Panc1 (cell line): ENCODE measurements around the gene SATB1. TPM values are rescaled to one million over a fixed set of nuclear protein-coding genes. Genes with fewer than 3 reads are reported as not detected.

Experiments
- ATAC-seq: fragments of 200-7000 bp; cut with Tn5 transposase; 2 replicates; pipeline ENCODE4 v1.9.1; 2020; ENCODE audit warnings: mild to moderate bottlenecking, moderate library complexity
- BruUV-seq: library from RNA; stranded (reverse); fragments of 400-500 nt; replicated peaks from 2 replicates; lab custom pipeline; 2021; lab: Mats Ljungman, UMichigan
- CTCF ChIA-PET: fragments of 300-600 bp; sonication (Branson Sonifier 250); formaldehyde crosslinking; loops from one replicate; lab custom pipeline; 2022; ENCODE audit warnings: antibody characterized with exemption; lab: Charles Lee
- POLR2A ChIA-PET: fragments of 300-600 bp; sonication (Branson Sonifier 250); formaldehyde crosslinking; loops from one replicate; lab custom pipeline; 2022; ENCODE audit warnings: antibody characterized with exemption; lab: Charles Lee
- DNase-seq: peaks from one replicate; pipeline ENCODE4 v3.0.0-alpha.2; 2010; ENCODE audit warnings: low read depth, low spot score
- H3K27ac ChIP-seq: 2 replicates; pipeline ENCODE4 v1.5.1; 2011; ENCODE audit warnings: mild to moderate bottlenecking, low read length, inconsistent platforms
- H3K27me3 ChIP-seq: fragments of 200-500 bp; sonication (Bioruptor generic); 2 replicates; pipeline ENCODE4 v1.6.0; 2014; ENCODE audit warnings: low read length, inconsistent platforms; ENCODE audit not compliant: control insufficient read depth, insufficient read depth
- H3K36me3 ChIP-seq: fragments of 200-500 bp; sonication (Bioruptor generic); 2 replicates; pipeline ENCODE4 v1.5.1; 2014; ENCODE audit warnings: inconsistent platforms, mild to moderate bottlenecking, low read length, moderate library complexity; ENCODE audit not compliant: control insufficient read depth, insufficient read depth
- H3K4me1 ChIP-seq: 2 replicates; pipeline ENCODE4 v1.5.1; 2011; ENCODE audit warnings: inconsistent platforms, mild to moderate bottlenecking, low read length, moderate library complexity; ENCODE audit not compliant: control insufficient read depth, insufficient read depth
- H3K4me3 ChIP-seq, 2 experiments: 2 replicates each; pipeline ENCODE4 v1.5.1; 2011 to 2012; ENCODE audit warnings: low read depth in 2 of 2, low read length in 2 of 2, mild to moderate bottlenecking in 2 of 2, inconsistent platforms in 1 of 2, moderate library complexity in 1 of 2
- H3K9me3 ChIP-seq: fragments of 200-500 bp; sonication (Bioruptor generic); 2 replicates; pipeline ENCODE4 v1.5.1; 2014; ENCODE audit warnings: low read depth, mild to moderate bottlenecking, inconsistent platforms, low read length, moderate library complexity; ENCODE audit not compliant: control insufficient read depth, insufficient read depth
- POLR2AphosphoS5 ChIP-seq: IDR thresholded peaks from 2 replicates; pipeline ENCODE4 v1.6.1; 2012; ENCODE audit warnings: mild to moderate bottlenecking, low read depth, low read length, moderate library complexity
- SIN3A ChIP-seq: IDR thresholded peaks from 2 replicates; pipeline ENCODE4 v1.6.1; 2012; ENCODE audit warnings: low read depth, mild to moderate bottlenecking, low read length, moderate library complexity, borderline replicate concordance; ENCODE audit not compliant: insufficient read depth
- TCF7L2 ChIP-seq: IDR thresholded peaks from 2 replicates; pipeline ENCODE4 v1.6.1; 2011; ENCODE audit warnings: mild to moderate bottlenecking, low read depth, low read length, inconsistent platforms
- in situ Hi-C: cut with HindIII; loops from 2 replicates; pipeline ENCODE4 v1.10.0; 2016; ENCODE audit warnings: low sequenced_read_pairs, low pct_unique_long_range_greater_than_20kb
- intact Hi-C: fragments of 100-400 bp; cut with micrococcal nuclease; formaldehyde crosslinking; loops from one replicate; pipeline ENCODE4 v1.10.0; 2022; ENCODE audit not compliant: unreplicated experiment
- total RNA-seq: library from RNA; stranded (reverse); gene quantifications from one replicate; pipeline ENCODE4 v1.2.1, GENCODE V29; 2021; ENCODE audit not compliant: unreplicated experiment
- TF ChIP-seq, protein P1 (sequence below), 2 experiments: IDR thresholded peaks; 2 replicates each; pipeline ENCODE4 v1.6.1; 2011 to 2012; ENCODE audit warnings: low read depth in 2 of 2, control low read depth in 1 of 2, low read length in 1 of 2, mild to moderate bottlenecking in 1 of 2, moderate library complexity in 1 of 2; ENCODE audit not compliant: insufficient read depth in 1 of 2
- TF ChIP-seq, protein P2 (sequence below): fragments of 450-650 bp; IDR thresholded peaks from 2 replicates; pipeline ENCODE4 v1.5.1; 2017; ENCODE audit warnings: mild to moderate bottlenecking

Gene SATB1
- total RNA-seq, 1 experiment from 2014 or later, result 0.31 TPM

DNA sequence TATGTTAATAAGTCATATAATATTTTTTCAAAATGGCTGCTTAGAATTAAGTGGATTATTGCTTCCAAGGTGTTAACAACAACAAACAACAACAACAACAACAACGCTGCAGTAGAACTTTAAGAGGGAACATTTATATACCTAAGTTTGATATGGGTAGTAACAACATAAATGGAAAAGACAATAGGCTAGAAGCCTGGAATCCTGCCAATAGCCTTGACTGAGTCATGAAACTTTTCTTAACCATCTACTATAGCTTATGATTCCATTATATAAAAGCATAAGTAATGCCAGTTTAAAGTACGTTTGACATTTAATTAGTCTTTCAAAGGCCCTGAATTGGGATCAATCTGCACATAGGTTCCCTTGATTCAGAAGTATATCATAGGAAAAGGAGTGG, 31.2 kb downstream of the SATB1 start:
- no peak for DNase-seq

DNA sequence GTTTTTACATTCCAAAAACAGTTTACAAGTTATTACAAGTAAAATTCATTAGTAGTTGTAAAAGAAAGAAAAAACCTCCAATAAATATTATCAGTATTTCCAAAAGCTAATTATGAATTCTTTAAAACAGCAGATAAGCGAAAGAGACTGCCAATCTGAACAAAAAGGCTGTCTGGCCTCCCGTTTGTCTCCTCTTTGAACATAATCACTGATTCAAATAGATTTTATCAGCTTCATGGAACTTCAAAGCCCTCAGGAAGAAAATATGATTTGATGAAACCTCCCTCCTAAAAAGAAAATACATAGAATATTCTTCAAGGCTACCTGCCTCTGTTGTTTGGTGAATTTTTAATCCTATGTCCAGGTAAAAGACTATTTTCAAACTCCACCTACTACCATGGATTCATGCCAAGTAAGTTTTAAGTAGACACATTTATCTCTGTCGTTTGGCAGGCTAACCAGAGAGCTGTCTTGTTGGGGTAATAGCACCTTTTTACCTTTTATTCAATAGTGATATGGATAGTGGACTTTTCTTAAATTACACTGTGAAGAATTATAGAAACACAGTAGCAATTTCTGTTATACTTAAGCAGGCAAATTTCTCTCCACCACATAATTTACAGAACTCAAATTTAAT, 35.0 kb downstream of the SATB1 start:
- Histone ChIP-seq H3K4me3 (no peak overlapping the region), H3K4me1 (no peaks in the 10 kb centered on the region), H3K27me3 (no peaks in the 10 kb centered on the region), H3K36me3 (no peaks in the 10 kb centered on the region), H3K27ac (no peak overlapping the region), H3K9me3 (no peaks in the 10 kb centered on the region)
- TF ChIP-seq POLR2AphosphoS5, result no peak
- TF ChIP-seq, protein P1, sequence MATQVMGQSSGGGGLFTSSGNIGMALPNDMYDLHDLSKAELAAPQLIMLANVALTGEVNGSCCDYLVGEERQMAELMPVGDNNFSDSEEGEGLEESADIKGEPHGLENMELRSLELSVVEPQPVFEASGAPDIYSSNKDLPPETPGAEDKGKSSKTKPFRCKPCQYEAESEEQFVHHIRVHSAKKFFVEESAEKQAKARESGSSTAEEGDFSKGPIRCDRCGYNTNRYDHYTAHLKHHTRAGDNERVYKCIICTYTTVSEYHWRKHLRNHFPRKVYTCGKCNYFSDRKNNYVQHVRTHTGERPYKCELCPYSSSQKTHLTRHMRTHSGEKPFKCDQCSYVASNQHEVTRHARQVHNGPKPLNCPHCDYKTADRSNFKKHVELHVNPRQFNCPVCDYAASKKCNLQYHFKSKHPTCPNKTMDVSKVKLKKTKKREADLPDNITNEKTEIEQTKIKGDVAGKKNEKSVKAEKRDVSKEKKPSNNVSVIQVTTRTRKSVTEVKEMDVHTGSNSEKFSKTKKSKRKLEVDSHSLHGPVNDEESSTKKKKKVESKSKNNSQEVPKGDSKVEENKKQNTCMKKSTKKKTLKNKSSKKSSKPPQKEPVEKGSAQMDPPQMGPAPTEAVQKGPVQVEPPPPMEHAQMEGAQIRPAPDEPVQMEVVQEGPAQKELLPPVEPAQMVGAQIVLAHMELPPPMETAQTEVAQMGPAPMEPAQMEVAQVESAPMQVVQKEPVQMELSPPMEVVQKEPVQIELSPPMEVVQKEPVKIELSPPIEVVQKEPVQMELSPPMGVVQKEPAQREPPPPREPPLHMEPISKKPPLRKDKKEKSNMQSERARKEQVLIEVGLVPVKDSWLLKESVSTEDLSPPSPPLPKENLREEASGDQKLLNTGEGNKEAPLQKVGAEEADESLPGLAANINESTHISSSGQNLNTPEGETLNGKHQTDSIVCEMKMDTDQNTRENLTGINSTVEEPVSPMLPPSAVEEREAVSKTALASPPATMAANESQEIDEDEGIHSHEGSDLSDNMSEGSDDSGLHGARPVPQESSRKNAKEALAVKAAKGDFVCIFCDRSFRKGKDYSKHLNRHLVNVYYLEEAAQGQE (IDR thresholded peaks at IDR 0.05; ENCODE audit: insufficient read depth in 1 of 2, low read depth in 2 of 2, low read length in 1 of 2), result no peak
- TF ChIP-seq, protein P2, sequence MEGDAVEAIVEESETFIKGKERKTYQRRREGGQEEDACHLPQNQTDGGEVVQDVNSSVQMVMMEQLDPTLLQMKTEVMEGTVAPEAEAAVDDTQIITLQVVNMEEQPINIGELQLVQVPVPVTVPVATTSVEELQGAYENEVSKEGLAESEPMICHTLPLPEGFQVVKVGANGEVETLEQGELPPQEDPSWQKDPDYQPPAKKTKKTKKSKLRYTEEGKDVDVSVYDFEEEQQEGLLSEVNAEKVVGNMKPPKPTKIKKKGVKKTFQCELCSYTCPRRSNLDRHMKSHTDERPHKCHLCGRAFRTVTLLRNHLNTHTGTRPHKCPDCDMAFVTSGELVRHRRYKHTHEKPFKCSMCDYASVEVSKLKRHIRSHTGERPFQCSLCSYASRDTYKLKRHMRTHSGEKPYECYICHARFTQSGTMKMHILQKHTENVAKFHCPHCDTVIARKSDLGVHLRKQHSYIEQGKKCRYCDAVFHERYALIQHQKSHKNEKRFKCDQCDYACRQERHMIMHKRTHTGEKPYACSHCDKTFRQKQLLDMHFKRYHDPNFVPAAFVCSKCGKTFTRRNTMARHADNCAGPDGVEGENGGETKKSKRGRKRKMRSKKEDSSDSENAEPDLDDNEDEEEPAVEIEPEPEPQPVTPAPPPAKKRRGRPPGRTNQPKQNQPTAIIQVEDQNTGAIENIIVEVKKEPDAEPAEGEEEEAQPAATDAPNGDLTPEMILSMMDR, result no peak
- no peak for TF ChIP-seq TCF7L2
- no peak for TF ChIP-seq SIN3A
- CTCF ChIA-PET, result no interaction called here
- no TSS peak for BruUV-seq
- intact Hi-C loops (no loop called here), in situ Hi-C loops (no loop called here)
- no peak for ATAC-seq
- DNase-seq, result no peak
- POLR2A ChIA-PET, result no interaction called here

More for the DNA sequence above, 31.2 kb downstream of the SATB1 start:
- no TSS peak for BruUV-seq
- Histone ChIP-seq H3K4me3 (no peak overlapping the region), H3K27me3 (no peaks in the 10 kb centered on the region), H3K27ac (no peak overlapping the region), H3K9me3 (no peaks in the 10 kb centered on the region), H3K4me1 (no peaks in the 10 kb centered on the region), H3K36me3 (no peaks in the 10 kb centered on the region)
- in situ Hi-C loops, result no loop called here
- POLR2A ChIA-PET, result no interaction called here
- no peak for ATAC-seq
- intact Hi-C loops, result no loop called here
- TF ChIP-seq, protein P2, result no peak
- TF ChIP-seq TCF7L2 (no peak), POLR2AphosphoS5 (no peak), SIN3A (no peak)
- TF ChIP-seq, protein P1 (IDR thresholded peaks at IDR 0.05; ENCODE audit: insufficient read depth in 1 of 2, low read depth in 2 of 2, low read length in 1 of 2), result no peak
- CTCF ChIA-PET, result no interaction called here
